GM15510 (cell line): ENCODE data around the gene AP3D1.
A peak's percentile ranks its signal among the peaks of the same experiment; 100 is the strongest.

Source experiments
- POLR2A ChIP-seq: IDR thresholded peaks from 3 replicates; pipeline ENCODE4 v1.6.1; 2011; ENCODE audit warnings: borderline replicate concordance; ENCODE audit not compliant: insufficient read length; ENCODE audit errors: extremely low read depth

AP3D1 gene

GRCh38 chr19:2062389-2062729, 89.0 kb downstream of the AP3D1 start:
- TF ChIP-seq POLR2A = no peak

GRCh38 chr19:2061495-2062388, 89.6 kb downstream of the AP3D1 start:
- TF ChIP-seq POLR2A = peak; percentile 69

- peak; percentile 59 for TF ChIP-seq POLR2A
Observed at GRCh38 chr19:2060884-2061494, 90.4 kb downstream of the AP3D1 start.

GRCh38 chr19:2059422-2060201, 91.8 kb downstream of the AP3D1 start:
- TF ChIP-seq POLR2A = no peak

GRCh38 chr19:2058570-2059421, 92.6 kb downstream of the AP3D1 start:
- TF ChIP-seq POLR2A = no peak

GRCh38 chr19:2057484-2058469, 93.6 kb downstream of the AP3D1 start:
- TF ChIP-seq POLR2A = no peak

GRCh38 chr19:2056837-2057192, 94.6 kb downstream of the AP3D1 start:
- TF ChIP-seq POLR2A = no peak

GRCh38 chr19:2055931-2056836, 95.2 kb downstream of the AP3D1 start:
- TF ChIP-seq POLR2A = peak; percentile 37

- TF ChIP-seq POLR2A = peak; percentile 32
Observed at GRCh38 chr19:2054763-2055162, 96.6 kb downstream of the AP3D1 start.

GRCh38 chr19:2053601-2054389, 97.6 kb downstream of the AP3D1 start:
- TF ChIP-seq POLR2A = no peak

- TF ChIP-seq POLR2A = peak; percentile 35
Observed at GRCh38 chr19:2051773-2052704, 99.3 kb downstream of the AP3D1 start.
